RWPE2 (cell line): Measurements from ENCODE around the gene TXNDC11.

Source experiments
- ATAC-seq: fragments of 200-7000 bp; cut with Tn5 transposase; 3 replicates; pipeline ENCODE4 v1.9.1; 2021; ENCODE audit warnings: low read depth
- DNase-seq: peaks from one replicate; pipeline ENCODE4 v3.0.0-alpha.2; 2020; ENCODE audit warnings: low spot score
- H3K27ac ChIP-seq: fragments of 450-650 bp; 2 replicates; pipeline ENCODE4 v1.5.1; 2017; ENCODE audit warnings: mild to moderate bottlenecking; ENCODE audit not compliant: poor library complexity, severe bottlenecking
- H3K27me3 ChIP-seq: fragments of 250-450 bp; sonication (Bioruptor Pico); 2 replicates; pipeline ENCODE4 v1.5.1; 2021; ENCODE audit warnings: mild to moderate bottlenecking, moderate library complexity; ENCODE audit not compliant: insufficient read depth, poor library complexity, severe bottlenecking
- H3K36me3 ChIP-seq: fragments of 250-450 bp; sonication (Bioruptor Pico); 2 replicates; pipeline ENCODE4 v1.5.1; 2020; ENCODE audit warnings: low read depth, mild to moderate bottlenecking, moderate library complexity
- H3K4me1 ChIP-seq: fragments of 250-450 bp; sonication (Bioruptor Pico); 2 replicates; pipeline ENCODE4 v1.5.1; 2021; ENCODE audit warnings: mild to moderate bottlenecking, moderate library complexity; ENCODE audit not compliant: insufficient read depth, poor library complexity, severe bottlenecking
- H3K4me3 ChIP-seq: fragments of 250-450 bp; sonication (Bioruptor Pico); 2 replicates; pipeline ENCODE4 v1.5.1; 2021; ENCODE audit warnings: mild to moderate bottlenecking, moderate library complexity; ENCODE audit not compliant: severe bottlenecking
- H3K9me3 ChIP-seq: fragments of 250-450 bp; sonication (Bioruptor Pico); 2 replicates; pipeline ENCODE4 v1.5.1; 2021; ENCODE audit warnings: mild to moderate bottlenecking, moderate library complexity; ENCODE audit not compliant: severe bottlenecking
- CTCF ChIP-seq: fragments of 450-650 bp; IDR thresholded peaks from one replicate; pipeline ENCODE4 v1.5.1; 2017; ENCODE audit warnings: mild to moderate bottlenecking, moderate library complexity; ENCODE audit not compliant: poor library complexity, severe bottlenecking

The TXNDC11 gene

DNA sequence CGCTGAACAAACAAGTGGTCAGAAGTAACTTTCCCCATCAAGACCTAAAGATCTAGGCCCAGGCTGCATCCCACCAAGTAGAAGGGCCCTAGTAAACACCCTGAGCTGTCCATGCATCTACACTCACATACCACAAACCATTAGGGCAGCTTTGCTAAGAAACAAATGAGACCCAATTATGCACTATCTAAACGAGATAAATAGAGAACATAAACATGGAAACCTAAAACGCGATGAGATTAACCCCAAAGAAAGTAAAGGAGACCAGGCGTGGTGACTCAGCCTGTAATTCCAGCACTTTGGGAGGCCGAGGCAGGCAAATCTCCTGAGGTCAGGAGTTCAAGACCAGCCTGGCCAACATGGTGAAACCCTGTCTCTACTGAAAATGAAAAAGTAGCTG, 5.8 kb downstream of the TXNDC11 start:
- no peak for TF ChIP-seq CTCF
- H3K4me3 ChIP-seq, result no peak overlapping the region
- no peaks in the 10 kb centered on the region for H3K9me3 ChIP-seq
- peaks cover 77% of the 10 kb centered on the region for H3K36me3 ChIP-seq
- peaks cover 10% of the 10 kb centered on the region for H3K4me1 ChIP-seq
- no peak for ATAC-seq
- no peaks in the 10 kb centered on the region for H3K27me3 ChIP-seq
- DNase-seq, result no peak
- no peak overlapping the region for H3K27ac ChIP-seq

GRCh38 chr16:11735787-11736186, 6.9 kb downstream of the TXNDC11 start:
- H3K36me3 ChIP-seq, result peaks cover 86% of the 10 kb centered on the region
- no peak overlapping the region for H3K27ac ChIP-seq
- no peak overlapping the region for H3K4me3 ChIP-seq
- no peak for TF ChIP-seq CTCF
- DNase-seq, result no peak
- H3K9me3 ChIP-seq, result no peaks in the 10 kb centered on the region
- H3K27me3 ChIP-seq, result no peaks in the 10 kb centered on the region
- ATAC-seq, result no peak
- peaks cover 7% of the 10 kb centered on the region for H3K4me1 ChIP-seq

- peaks cover 89% of the 10 kb centered on the region for H3K36me3 ChIP-seq
- no peaks in the 10 kb centered on the region for H3K27me3 ChIP-seq
- H3K4me3 ChIP-seq, result no peak overlapping the region
- H3K27ac ChIP-seq, result no peak overlapping the region
- ATAC-seq, result no peak
- no peak for TF ChIP-seq CTCF
- no peaks in the 10 kb centered on the region for H3K4me1 ChIP-seq
- no peak for DNase-seq
- H3K9me3 ChIP-seq, result no peaks in the 10 kb centered on the region
Observed at GRCh38 chr16:11734653-11735043, 8.0 kb downstream of the TXNDC11 start.

DNA sequence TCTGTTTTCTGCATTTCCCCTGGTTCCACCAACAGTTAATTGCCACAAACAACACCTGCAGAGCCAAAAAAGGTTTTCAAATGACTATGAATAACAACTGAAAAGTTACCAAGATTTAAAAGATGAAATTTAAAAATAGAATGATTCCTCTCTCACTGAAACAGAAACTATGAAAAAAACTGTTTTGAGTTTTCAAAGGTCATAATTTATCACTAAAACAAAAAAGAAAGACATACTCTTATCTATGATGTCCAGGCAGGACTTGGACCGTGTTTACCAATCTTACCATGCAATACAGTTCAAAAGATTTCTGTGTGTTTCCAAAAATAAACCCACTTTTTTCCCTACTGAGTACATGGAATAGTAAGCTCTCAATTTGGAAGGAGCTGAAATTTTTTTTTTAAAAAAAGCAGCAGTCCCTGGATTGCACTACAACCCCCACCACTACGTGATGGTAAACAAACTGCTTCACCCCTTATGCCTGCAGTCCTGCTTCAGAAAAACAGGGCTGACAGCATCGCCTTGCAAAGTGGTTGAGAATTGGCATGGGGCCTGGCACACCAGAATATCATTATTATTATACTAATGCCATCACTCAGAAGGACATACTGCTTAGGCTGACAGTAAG, 8.5 kb downstream of the TXNDC11 start:
- Histone ChIP-seq H3K36me3 (peaks cover 89% of the 10 kb centered on the region), H3K27ac (no peak overlapping the region), H3K4me1 (no peaks in the 10 kb centered on the region), H3K4me3 (no peak overlapping the region), H3K9me3 (no peaks in the 10 kb centered on the region), H3K27me3 (no peaks in the 10 kb centered on the region)
- TF ChIP-seq CTCF, result no peak
- ATAC-seq (no peak), DNase-seq (no peak)

- TF ChIP-seq CTCF, result no peak
- ATAC-seq (no peak), DNase-seq (no peak)
- Histone ChIP-seq H3K4me1 (no peaks in the 10 kb centered on the region), H3K27me3 (no peaks in the 10 kb centered on the region), H3K4me3 (no peak overlapping the region), H3K27ac (no peak overlapping the region), H3K36me3 (peaks cover 94% of the 10 kb centered on the region), H3K9me3 (no peaks in the 10 kb centered on the region)
Observed at GRCh38 chr16:11731222-11731621, 11.4 kb downstream of the TXNDC11 start.
